ENCODE data around the gene SLC25A11.

DNA sequence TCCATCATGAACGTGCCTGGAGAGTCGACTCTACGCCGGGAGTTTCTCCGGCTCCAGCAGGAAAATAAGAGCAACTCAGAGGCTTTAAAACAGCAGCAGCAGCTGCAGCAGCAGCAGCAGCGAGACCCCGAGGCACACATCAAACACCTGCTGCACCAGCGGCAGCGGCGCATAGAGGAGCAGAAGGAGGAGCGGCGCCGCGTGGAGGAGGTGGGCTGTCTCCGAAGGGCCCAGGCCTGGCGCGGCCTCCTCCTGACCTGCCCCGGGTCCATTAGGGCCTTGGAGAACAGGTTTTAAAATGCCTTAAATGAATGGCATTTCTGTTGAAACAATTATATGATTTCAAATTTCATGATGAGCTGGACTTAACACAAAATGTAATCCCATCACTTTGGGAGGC, 52.3 kb downstream of the SLC25A11 start:
- TF ChIP-seq, protein P1, sequence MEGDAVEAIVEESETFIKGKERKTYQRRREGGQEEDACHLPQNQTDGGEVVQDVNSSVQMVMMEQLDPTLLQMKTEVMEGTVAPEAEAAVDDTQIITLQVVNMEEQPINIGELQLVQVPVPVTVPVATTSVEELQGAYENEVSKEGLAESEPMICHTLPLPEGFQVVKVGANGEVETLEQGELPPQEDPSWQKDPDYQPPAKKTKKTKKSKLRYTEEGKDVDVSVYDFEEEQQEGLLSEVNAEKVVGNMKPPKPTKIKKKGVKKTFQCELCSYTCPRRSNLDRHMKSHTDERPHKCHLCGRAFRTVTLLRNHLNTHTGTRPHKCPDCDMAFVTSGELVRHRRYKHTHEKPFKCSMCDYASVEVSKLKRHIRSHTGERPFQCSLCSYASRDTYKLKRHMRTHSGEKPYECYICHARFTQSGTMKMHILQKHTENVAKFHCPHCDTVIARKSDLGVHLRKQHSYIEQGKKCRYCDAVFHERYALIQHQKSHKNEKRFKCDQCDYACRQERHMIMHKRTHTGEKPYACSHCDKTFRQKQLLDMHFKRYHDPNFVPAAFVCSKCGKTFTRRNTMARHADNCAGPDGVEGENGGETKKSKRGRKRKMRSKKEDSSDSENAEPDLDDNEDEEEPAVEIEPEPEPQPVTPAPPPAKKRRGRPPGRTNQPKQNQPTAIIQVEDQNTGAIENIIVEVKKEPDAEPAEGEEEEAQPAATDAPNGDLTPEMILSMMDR (IDR thresholded peaks at IDR 0.05), result no peak
- TF ChIP-seq MXI1 (IDR thresholded peaks at IDR 0.05; ENCODE audit: low read depth, low read length) (no peak), JUND (IDR thresholded peaks at IDR 0.05) (no peak), GABPA (IDR thresholded peaks at IDR 0.05; ENCODE audit: low read depth) (no peak), YY1 (IDR thresholded peaks at IDR 0.05; ENCODE audit: low read depth) (no peak), FOXM1 (IDR thresholded peaks at IDR 0.05; ENCODE audit: low read depth) (no peak)
- TF ChIP-seq, protein P2, sequence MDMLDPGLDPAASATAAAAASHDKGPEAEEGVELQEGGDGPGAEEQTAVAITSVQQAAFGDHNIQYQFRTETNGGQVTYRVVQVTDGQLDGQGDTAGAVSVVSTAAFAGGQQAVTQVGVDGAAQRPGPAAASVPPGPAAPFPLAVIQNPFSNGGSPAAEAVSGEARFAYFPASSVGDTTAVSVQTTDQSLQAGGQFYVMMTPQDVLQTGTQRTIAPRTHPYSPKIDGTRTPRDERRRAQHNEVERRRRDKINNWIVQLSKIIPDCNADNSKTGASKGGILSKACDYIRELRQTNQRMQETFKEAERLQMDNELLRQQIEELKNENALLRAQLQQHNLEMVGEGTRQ (IDR thresholded peaks at IDR 0.05; ENCODE audit: borderline replicate concordance, low read depth, low read length), result no peak
